ENCODE results near the gene TTC29. TPM values are rescaled to one million over a fixed set of nuclear protein-coding genes. Genes with fewer than 3 reads are reported as not detected.

Gene TTC29
- not detected for total RNA-seq

- H3K27ac Mint-ChIP-seq: no peak within 1 kb of the TSS
Observed at GRCh38 chr4:146945556-146946374, at the start of gene TTC29. TSS of gene TTC29 (minus strand) at chr4:146945864. CDS start at chr4:146939895, 5,969 bp downstream.

GRCh38 chr4:146981651-146982050, 36.0 kb upstream of the TTC29 start:
- intact Hi-C loops (cut with micrococcal nuclease): no loop called here
- Mint-ChIP-seq H3K27ac (no peak overlapping the region), H3K4me1 (ENCODE audit: low read depth) (no peaks in the 10 kb centered on the region), H3K27me3 (ENCODE audit: low read depth) (peaks cover 4% of the 10 kb centered on the region), H3K9me3 (peaks cover 2% of the 10 kb centered on the region), H3K4me3 (no peak overlapping the region), H3K36me3 (ENCODE audit: low read depth) (no peaks in the 10 kb centered on the region)
- CTCF ChIA-PET: no interaction called here
- no peak for DNase-seq

More at GRCh38 chr4:146945556-146946374, at the start of gene TTC29:
- Mint-ChIP-seq H3K27me3 (ENCODE audit: low read depth) (peaks cover 11% of the 10 kb centered on the region), H3K4me1 (ENCODE audit: low read depth) (peaks cover 26% of the 10 kb centered on the region), H3K9me3 (no peaks in the 10 kb centered on the region), H3K4me3 (peak within 1 kb of the TSS; percentile 71), H3K36me3 (ENCODE audit: low read depth) (no peaks in the 10 kb centered on the region)
- DNase-seq: peak; percentile 92
- CTCF ChIA-PET: interaction anchor here (1.0 kb wide), 1 partner anchor 73 kb away, joined by 3 read pairs; no protein-coding TSS in a partner anchor
- intact Hi-C loops (cut with micrococcal nuclease): loop anchor here (1.0 to 5.0 kb wide), 2 partner anchors 152 to 487 kb away; no protein-coding TSS in a partner anchor

DNA sequence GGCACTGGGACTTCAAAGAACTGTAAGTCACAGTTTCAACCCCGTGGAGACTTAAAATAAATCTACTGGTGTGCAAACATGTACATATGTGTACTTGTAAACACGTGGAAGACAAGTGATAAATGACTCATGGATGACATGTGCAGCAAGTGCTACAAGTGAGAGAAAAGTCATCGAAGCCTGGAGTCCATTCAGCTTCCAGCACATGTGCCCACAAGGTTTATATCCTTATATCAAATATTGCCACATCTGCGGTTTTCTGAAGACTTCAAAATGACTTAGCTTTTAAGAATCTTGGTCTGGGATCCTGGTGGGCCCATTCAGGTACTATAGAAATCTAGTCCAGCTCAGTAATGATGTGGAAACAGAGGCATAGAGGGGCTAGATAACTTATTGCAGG, 33.0 kb upstream of the TTC29 start:
- no peak overlapping the region for H3K4me3 Mint-ChIP-seq
- H3K27me3 Mint-ChIP-seq (ENCODE audit: low read depth): peaks cover 16% of the 10 kb centered on the region
- H3K4me1 Mint-ChIP-seq (ENCODE audit: low read depth): no peaks in the 10 kb centered on the region
- intact Hi-C loops (cut with micrococcal nuclease): no loop called here
- no peaks in the 10 kb centered on the region for H3K9me3 Mint-ChIP-seq
- CTCF ChIA-PET: interaction anchor here (1.1 kb wide), 1 partner anchor 118 kb away, joined by 3 read pairs; no protein-coding TSS in a partner anchor
- H3K27ac Mint-ChIP-seq: no peak overlapping the region
- no peak for DNase-seq
- H3K36me3 Mint-ChIP-seq (ENCODE audit: low read depth): no peaks in the 10 kb centered on the region

DNA sequence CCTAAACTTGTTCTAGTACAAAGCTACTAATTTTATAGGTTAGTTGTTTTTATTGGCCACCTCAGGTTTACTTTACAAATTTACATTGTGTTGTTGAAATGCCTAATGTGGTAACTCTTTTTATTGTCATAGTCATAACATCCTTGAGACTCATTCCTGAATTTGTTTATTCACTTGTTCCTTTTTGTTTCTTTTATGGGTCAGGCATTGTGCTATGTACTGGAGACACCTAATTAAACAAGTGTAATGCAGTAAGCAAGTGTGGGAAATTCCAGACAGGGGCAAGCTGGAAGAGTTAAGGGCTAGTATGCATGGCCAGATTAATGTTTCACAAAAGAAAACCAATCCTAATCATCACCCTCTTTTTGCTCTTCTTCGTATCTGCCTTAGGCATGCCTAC, 30.5 kb upstream of the TTC29 start:
- intact Hi-C loops (cut with micrococcal nuclease): no loop called here
- Mint-ChIP-seq H3K36me3 (ENCODE audit: low read depth) (no peaks in the 10 kb centered on the region), H3K4me3 (no peak overlapping the region), H3K27me3 (ENCODE audit: low read depth) (peaks cover 22% of the 10 kb centered on the region), H3K9me3 (no peaks in the 10 kb centered on the region), H3K27ac (no peak overlapping the region), H3K4me1 (ENCODE audit: low read depth) (no peaks in the 10 kb centered on the region)
- CTCF ChIA-PET: no interaction called here
- no peak for DNase-seq

- Mint-ChIP-seq H3K4me3 (no peak overlapping the region), H3K27me3 (ENCODE audit: low read depth) (peaks cover 22% of the 10 kb centered on the region), H3K27ac (no peak overlapping the region), H3K9me3 (no peaks in the 10 kb centered on the region), H3K36me3 (ENCODE audit: low read depth) (no peaks in the 10 kb centered on the region), H3K4me1 (ENCODE audit: low read depth) (no peaks in the 10 kb centered on the region)
- CTCF ChIA-PET: no interaction called here
- intact Hi-C loops (cut with micrococcal nuclease): no loop called here
- DNase-seq: no peak
Observed at GRCh38 chr4:146975527-146975926, 29.9 kb upstream of the TTC29 start.

GRCh38 chr4:146975036-146975435, 29.4 kb upstream of the TTC29 start:
- Mint-ChIP-seq H3K9me3 (no peaks in the 10 kb centered on the region), H3K27ac (no peak overlapping the region), H3K27me3 (ENCODE audit: low read depth) (peaks cover 22% of the 10 kb centered on the region), H3K36me3 (ENCODE audit: low read depth) (no peaks in the 10 kb centered on the region), H3K4me1 (ENCODE audit: low read depth) (no peaks in the 10 kb centered on the region), H3K4me3 (no peak overlapping the region)
- intact Hi-C loops (cut with micrococcal nuclease): no loop called here
- CTCF ChIA-PET: no interaction called here
- DNase-seq: no peak

DNA sequence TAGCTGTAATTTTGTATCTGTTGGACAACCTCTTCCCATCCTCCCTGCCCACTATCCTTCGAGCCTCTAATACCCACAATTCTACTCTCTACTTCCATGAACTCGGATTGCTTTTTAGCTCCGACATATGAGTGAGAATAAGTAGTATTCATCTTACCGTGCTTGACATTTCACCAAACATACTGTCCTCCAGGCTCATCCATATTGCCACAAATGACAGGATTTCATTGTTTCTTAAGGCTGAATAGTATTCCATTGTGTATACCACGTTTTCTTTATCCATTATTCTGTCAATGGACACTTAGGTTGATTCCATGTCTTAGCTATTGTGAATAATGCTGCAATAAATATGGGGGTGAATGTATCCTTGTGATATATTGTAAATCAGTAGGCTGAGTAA, 26.4 kb upstream of the TTC29 start:
- DNase-seq: no peak
- Mint-ChIP-seq H3K9me3 (no peaks in the 10 kb centered on the region), H3K27me3 (ENCODE audit: low read depth) (peaks cover 28% of the 10 kb centered on the region), H3K27ac (no peak overlapping the region), H3K4me3 (no peak overlapping the region), H3K4me1 (ENCODE audit: low read depth) (no peaks in the 10 kb centered on the region), H3K36me3 (ENCODE audit: low read depth) (no peaks in the 10 kb centered on the region)
- intact Hi-C loops (cut with micrococcal nuclease): no loop called here
- CTCF ChIA-PET: interaction anchor here (0.6 kb wide), 1 partner anchor 895 kb away, joined by 3 read pairs; no protein-coding TSS in a partner anchor

- intact Hi-C loops (cut with micrococcal nuclease): no loop called here
- no peak overlapping the region for H3K4me3 Mint-ChIP-seq
- no peaks in the 10 kb centered on the region for H3K36me3 Mint-ChIP-seq (ENCODE audit: low read depth)
- no peak for DNase-seq
- CTCF ChIA-PET: no interaction called here
- H3K27me3 Mint-ChIP-seq (ENCODE audit: low read depth): peaks cover 16% of the 10 kb centered on the region
- no peak overlapping the region for H3K27ac Mint-ChIP-seq
- H3K9me3 Mint-ChIP-seq: no peaks in the 10 kb centered on the region
- no peaks in the 10 kb centered on the region for H3K4me1 Mint-ChIP-seq (ENCODE audit: low read depth)
Observed at GRCh38 chr4:146969126-146969525, 23.5 kb upstream of the TTC29 start.

DNA sequence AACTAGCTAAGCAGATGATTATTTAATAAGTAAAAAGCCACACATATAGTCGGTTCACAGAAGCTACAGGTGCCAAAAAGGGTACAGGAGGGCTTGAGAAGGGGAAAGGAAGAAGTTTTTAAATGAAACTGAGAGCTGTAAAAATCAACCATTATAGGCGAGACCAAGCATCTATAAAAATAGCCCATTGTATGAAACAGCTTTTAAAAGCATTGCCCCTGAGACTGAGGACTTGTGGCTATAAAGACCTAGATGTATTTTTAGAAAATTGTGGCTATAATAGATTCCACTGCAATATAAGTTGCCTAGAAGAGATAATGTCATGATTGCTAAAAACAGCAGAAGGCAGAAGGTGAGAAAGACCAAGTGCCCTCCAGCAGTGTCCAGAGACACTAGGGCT, 15.0 kb upstream of the TTC29 start:
- no peak overlapping the region for H3K4me3 Mint-ChIP-seq
- CTCF ChIA-PET: no interaction called here
- intact Hi-C loops (cut with micrococcal nuclease): no loop called here
- H3K27ac Mint-ChIP-seq: no peak overlapping the region
- H3K9me3 Mint-ChIP-seq: no peaks in the 10 kb centered on the region
- peaks cover 16% of the 10 kb centered on the region for H3K27me3 Mint-ChIP-seq (ENCODE audit: low read depth)
- no peak for DNase-seq
- no peaks in the 10 kb centered on the region for H3K36me3 Mint-ChIP-seq (ENCODE audit: low read depth)
- H3K4me1 Mint-ChIP-seq (ENCODE audit: low read depth): no peaks in the 10 kb centered on the region

GRCh38 chr4:146959692-146960091, 14.0 kb upstream of the TTC29 start:
- Mint-ChIP-seq H3K4me3 (no peak overlapping the region), H3K27me3 (ENCODE audit: low read depth) (peaks cover 15% of the 10 kb centered on the region), H3K9me3 (no peaks in the 10 kb centered on the region), H3K36me3 (ENCODE audit: low read depth) (no peaks in the 10 kb centered on the region), H3K27ac (no peak overlapping the region), H3K4me1 (ENCODE audit: low read depth) (no peaks in the 10 kb centered on the region)
- intact Hi-C loops (cut with micrococcal nuclease): no loop called here
- DNase-seq: no peak
- CTCF ChIA-PET: no interaction called here

DNA sequence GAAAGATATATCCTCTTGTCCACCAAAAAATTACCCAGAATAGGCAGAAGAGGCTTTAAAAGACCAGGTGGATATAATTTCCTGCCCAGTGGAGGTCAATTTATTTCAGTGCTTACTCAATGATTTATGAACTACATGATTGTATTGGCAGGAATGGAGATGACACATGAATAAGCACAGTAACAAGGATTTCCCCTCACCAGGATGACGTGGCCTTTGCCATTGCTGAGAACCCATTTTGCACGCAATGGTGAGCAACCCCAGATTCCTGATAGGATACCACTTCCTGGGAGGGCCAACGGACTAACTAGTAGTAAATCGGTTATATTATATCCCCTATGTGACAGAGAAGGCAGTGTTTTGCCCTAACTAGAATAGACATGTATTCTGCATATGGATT, 11.6 kb upstream of the TTC29 start:
- Mint-ChIP-seq H3K27me3 (ENCODE audit: low read depth) (peaks cover 21% of the 10 kb centered on the region), H3K4me1 (ENCODE audit: low read depth) (no peaks in the 10 kb centered on the region), H3K36me3 (ENCODE audit: low read depth) (no peaks in the 10 kb centered on the region), H3K4me3 (no peak overlapping the region), H3K9me3 (no peaks in the 10 kb centered on the region), H3K27ac (no peak overlapping the region)
- CTCF ChIA-PET: no interaction called here
- intact Hi-C loops (cut with micrococcal nuclease): no loop called here
- DNase-seq: no peak

DNA sequence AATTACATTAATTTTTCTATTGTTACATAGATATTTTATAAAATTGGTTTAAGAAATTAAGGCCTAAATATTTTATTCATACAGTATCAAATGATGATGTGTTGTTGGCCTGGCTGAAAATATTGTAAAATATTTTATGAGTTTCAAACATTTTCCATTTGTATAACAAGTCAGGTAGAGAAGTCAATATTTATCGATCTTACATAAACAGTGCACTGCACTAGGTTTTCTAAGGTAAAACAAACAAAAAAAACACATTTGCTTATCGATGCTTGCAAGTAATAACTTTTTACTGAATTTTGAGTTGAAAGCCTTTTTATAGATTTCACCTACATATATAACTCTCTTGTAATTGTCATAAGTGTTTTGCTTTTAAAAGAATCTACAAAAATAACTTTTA, 7.2 kb upstream of the TTC29 start:
- CTCF ChIA-PET: no interaction called here
- intact Hi-C loops (cut with micrococcal nuclease): no loop called here
- H3K36me3 Mint-ChIP-seq (ENCODE audit: low read depth): no peaks in the 10 kb centered on the region
- H3K27ac Mint-ChIP-seq: no peak overlapping the region
- H3K27me3 Mint-ChIP-seq (ENCODE audit: low read depth): peaks cover 15% of the 10 kb centered on the region
- no peaks in the 10 kb centered on the region for H3K9me3 Mint-ChIP-seq
- no peaks in the 10 kb centered on the region for H3K4me1 Mint-ChIP-seq (ENCODE audit: low read depth)
- H3K4me3 Mint-ChIP-seq: no peak overlapping the region
- DNase-seq: no peak

DNA sequence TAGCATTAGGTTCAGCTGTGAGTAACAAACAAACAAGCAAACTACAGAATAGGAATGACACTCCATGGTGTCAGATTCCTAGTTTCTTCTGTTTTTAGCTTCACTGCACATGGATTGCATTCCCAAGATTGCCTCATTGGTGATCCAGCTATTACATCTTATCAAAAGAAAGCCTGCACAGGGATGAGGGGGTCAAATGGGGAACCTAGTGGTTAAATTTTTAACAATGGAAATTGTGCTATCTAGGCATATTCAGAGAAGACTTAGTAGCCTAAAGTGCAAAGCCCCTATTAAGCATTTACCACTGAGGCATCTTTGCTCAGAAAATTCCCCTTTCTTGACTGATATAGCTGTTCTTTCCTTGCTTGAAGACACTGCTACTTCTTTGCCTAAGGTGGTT, 3.9 kb upstream of the TTC29 start:
- CTCF ChIA-PET: interaction anchor here (0.7 kb wide), 1 partner anchor 15 kb away, joined by 3 read pairs; no protein-coding TSS in a partner anchor
- peaks cover 25% of the 10 kb centered on the region for H3K4me1 Mint-ChIP-seq (ENCODE audit: low read depth)
- H3K36me3 Mint-ChIP-seq (ENCODE audit: low read depth): no peaks in the 10 kb centered on the region

More for the DNA sequence above, 3.9 kb upstream of the TTC29 start:
- no peak overlapping the region for H3K27ac Mint-ChIP-seq
- DNase-seq: no peak
- H3K27me3 Mint-ChIP-seq (ENCODE audit: low read depth): peaks cover 19% of the 10 kb centered on the region
- intact Hi-C loops (cut with micrococcal nuclease): loop anchor here (5.0 kb wide), 1 partner anchor 148 kb away; no protein-coding TSS in a partner anchor
- H3K4me3 Mint-ChIP-seq: no peak overlapping the region
- H3K9me3 Mint-ChIP-seq: no peaks in the 10 kb centered on the region
